ENCODE data around the gene MUTYH.
A peak's percentile ranks its signal among the peaks of the same experiment; 100 is the strongest.
"Not testable (repeated sequence)": the region's sequence is repeated elsewhere in the genome, so short reads cannot be mapped to it uniquely, and the experiment has no call there.

Gene MUTYH

DNA sequence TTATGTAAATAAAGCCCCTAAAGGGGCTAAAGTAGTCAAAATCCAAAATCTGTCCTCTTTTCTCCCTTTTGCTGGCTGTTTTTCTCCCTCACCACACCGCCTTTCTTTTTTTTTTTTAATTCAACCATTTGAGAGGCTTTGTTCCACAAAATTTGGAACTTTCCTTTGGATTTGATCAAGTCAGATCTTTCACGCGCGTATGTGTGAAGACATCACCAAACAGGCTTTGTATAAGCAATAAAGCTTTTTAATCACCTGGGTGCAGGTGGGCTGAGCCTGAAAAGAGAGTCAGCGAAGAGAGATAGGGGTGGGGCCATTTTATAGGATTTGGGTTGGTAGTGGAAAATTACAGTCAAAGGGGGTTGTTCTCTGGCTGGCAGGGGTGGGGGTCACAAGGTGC lies 18.8 kb downstream of the MUTYH start:
- DNase-seq (ENCODE audit: low read depth in 2 of 2) = no peak

DNA sequence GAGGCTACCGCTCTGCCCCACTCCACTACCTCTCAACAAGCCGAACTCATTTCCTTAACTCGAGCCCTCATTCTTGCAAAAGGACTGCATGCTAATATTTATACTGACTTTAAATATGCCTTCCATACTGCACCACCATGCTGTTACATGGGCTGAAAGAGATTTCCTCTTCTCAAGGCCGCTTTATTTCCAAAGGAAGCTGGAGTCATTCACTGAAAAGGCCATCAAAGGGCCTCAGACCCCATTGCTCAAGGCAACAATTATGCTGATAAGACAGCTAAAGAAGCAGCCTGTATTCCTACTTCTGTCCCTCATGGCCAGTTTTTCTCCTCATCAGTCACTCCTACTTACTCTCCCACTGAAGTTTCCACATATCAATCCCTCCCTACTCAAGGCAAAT lies 20.5 kb downstream of the MUTYH start:
- DNase-seq (ENCODE audit: low read depth in 2 of 2) = no peak

DNA sequence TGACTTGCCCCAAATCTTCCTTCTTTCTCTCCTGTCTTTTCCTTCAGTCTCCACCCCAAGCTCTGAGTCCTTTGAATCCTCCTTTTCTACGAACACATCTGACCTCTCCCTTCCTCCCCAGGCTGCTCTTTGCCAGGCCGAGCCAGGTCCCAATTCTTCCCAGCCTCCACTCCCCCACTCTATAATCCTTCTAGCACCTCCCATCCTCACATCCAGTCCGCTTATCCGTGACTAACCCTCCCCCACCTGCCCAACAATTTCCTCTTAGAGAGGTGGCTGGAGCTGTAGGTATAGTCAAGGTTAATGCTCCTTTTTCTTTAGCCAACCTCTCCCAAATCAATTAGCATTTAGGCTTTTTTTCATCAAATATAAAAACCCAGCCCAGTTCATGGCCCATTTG lies 23.1 kb downstream of the MUTYH start:
- DNase-seq (ENCODE audit: low read depth in 2 of 2) = no peak

DNA sequence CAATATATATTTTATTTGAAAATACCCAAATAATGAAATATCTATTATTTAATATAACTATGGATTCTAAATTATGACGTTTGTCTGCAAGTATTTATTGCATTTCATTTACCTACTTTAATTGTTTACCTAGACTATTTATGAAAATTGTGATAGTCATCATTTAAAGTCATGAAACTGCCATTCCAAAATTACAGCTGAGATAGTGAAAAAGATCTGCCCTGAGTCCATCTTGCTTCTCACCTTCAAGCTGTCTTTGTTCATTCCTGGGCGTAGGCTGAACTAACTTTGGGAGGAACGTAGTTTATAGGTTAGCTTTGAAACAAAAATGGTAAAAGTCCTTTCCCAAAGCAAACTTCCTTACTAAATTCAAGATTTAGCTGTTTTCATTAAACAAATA lies 26.0 kb downstream of the MUTYH start:
- DNase-seq (ENCODE audit: low read depth in 2 of 2) = no peak

DNA sequence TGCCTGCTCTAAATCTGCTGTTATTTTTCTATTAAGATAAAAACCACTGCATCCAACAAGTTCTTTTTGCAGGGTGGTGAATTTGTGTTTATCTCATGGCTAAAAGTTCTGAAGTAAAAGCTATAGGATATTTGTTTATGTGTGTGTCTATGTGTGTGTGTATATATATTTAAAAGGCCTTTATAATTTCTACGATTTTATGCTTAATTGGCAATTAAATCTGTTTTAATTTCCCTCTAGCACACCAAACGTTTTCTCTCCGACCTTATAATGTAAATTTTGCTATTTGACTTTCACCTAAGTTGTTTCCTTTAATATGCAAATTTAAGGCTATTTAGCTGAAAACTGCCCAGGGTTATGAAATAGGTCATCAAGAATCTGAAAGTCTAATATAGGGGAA lies 33.3 kb downstream of the MUTYH start:
- DNase-seq (ENCODE audit: low read depth in 2 of 2) = no peak

DNA sequence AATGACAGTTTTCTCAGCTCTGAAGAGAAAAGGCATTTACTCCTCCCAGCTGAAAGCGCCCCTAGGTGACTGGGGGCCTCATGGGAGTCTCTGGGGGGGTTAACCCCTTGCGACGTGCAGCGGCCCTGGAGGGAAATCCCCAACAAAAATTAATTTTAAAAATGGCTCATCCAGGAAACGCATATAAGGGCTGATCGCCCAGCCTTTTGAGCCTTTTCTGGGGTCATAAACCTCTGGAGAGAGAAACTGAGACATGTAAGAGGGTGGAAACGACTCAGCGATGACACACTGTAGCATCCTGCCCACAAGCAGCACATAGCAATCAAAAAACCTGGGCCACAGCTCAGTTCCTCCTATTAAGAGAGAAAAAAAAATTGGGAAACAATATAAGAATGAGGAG lies 33.9 kb downstream of the MUTYH start:
- DNase-seq (ENCODE audit: low read depth in 2 of 2) = peak in 1 of 2 donors; percentile 45

DNA sequence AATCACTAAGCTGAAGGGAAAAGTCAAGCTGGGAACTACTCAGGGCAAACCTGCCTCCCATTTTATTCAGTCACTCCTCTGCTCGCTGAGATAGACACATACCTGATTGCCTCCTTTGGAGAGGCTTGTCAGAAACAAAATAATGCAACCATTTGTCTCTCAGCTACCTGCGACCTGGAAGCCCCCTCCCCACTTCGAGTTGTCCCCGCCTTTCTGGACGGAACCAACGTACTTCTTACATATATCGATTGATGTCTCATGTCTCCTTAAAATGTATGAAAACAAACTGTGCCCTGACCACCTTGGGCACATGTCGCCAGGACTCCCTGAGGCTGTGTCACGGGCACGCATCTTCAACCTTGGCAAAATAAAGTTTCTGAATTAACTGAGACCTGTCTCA lies 35.0 kb downstream of the MUTYH start:
- DNase-seq (ENCODE audit: low read depth in 2 of 2) = no peak

DNA sequence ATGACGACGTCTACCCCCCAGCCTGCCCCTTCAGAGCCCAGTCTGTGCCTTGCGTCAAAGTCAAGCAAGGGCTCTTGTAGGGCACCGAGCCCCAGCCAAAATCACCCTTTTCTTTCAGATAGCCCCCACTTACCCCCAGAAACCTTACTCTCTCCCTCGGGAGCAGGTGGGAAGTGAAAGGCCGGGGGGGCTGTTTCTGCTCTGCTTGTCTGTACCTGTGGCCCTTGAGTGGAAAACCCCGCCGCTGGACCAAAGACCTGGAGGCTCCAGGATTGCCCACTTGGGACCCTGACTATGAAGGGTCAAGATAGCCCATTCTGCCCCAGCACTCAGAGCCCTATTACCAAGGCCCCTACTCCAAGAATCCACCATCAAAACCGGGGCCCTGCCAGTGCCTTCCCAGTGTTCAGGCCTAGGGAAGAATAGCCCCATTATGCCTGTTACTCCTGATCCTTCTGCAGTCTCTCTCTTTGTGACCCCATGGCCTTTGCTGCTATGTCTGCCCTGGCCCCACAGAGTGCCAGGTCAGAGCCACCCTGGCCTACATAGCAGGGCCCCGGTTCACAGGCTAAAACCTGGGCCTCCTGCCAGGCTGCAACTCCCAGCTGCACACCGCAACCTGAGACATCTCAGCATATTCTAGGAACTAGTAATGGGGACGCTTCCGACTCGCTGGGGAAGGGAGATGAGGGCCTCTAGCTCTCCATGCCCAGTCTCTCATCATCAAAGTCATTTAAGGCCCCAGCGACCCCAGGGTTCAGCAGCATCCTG lies 35.7 kb downstream of the MUTYH start:
- DNase-seq (ENCODE audit: low read depth in 2 of 2) = no peak

DNA sequence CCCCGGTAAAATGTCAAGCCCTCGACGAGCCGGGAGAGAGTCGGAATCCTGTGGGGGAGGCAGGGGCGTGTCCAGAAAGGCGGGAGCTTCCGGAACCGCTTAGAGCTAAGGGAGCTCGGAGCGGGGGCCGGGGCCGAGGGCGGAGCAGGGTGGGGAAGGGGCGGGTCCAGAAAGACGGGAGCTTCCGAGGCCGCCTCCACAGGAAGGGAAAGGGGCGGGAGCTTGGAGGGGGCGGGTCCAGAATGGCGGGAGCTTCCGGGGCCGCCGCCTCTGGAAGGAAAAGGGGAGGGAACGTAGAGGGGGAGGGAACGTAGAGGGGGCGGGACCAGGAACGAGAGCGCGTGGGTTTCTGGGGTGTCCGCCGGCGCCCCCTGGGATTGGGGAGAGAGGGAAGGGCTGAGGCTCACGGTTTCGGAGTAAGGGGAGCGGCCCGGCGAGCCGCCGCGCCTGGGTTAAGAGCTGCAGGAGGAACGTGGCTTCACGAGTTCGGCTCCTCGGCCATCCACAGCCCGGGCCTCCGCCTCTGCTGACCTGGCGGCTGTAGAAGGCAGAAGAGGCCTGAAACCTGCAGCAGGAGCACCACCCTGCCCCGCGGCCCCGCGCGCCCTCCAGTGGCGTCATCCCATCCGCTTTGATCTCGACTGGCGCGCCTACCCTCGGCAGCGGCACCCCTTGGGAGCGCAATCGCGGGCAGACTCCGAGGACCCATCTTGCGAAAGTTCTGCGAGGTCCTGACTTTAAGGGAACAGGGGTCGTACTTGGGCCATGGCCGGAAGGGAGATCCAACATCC lies 36.5 kb downstream of the MUTYH start:
- peak; percentile 98 to 99 for DNase-seq (ENCODE audit: low read depth in 2 of 2)

DNA sequence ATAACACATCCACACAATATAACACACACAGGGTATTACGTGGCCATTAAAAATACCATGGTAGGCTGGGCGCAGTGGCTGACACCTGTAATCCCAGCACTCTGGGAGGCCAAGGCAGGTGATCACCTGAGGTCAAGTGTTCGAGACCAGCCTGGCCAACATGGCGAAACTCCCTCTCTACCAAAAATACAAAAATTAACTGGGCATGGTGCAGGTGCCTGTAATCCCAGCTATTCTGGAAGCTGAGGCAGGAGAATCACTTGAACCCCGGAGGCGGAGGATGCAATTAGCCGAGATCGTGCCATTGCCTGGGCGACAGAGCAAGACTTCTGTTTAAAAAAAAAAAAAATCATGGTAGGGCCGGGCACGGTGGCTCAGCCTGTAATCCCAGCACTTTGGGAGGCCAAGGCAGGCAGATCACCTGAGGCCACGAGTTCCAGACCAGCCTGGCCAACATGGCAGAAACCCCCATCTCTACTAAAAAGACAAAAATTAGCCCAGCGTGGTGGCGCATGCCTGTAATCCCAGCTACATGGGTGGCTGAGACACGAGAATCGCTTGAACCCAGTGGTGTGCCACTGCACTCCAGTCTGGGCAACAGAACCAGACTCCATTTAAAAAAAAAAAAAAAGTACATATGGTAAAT lies 37.6 kb downstream of the MUTYH start:
- DNase-seq (ENCODE audit: low read depth in 2 of 2) = no peak

DNA sequence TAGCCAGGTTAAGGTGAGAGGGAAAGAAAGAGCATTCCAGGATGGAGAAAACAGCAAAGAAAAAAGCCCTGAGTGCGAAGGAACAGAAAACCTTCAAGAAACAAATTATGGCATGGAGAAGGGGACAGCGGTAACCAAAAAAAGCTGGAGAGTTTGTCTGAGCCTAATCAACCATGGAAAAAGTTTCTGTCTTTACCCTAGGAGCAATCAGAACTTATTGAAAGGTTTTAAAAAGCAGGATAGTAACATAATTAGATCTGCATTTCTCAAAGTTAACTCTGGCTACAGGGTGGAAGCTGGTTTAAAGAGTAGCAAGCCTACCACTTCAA lies 39.6 kb downstream of the MUTYH start:
- DNase-seq (ENCODE audit: low read depth in 2 of 2) = no peak

DNA sequence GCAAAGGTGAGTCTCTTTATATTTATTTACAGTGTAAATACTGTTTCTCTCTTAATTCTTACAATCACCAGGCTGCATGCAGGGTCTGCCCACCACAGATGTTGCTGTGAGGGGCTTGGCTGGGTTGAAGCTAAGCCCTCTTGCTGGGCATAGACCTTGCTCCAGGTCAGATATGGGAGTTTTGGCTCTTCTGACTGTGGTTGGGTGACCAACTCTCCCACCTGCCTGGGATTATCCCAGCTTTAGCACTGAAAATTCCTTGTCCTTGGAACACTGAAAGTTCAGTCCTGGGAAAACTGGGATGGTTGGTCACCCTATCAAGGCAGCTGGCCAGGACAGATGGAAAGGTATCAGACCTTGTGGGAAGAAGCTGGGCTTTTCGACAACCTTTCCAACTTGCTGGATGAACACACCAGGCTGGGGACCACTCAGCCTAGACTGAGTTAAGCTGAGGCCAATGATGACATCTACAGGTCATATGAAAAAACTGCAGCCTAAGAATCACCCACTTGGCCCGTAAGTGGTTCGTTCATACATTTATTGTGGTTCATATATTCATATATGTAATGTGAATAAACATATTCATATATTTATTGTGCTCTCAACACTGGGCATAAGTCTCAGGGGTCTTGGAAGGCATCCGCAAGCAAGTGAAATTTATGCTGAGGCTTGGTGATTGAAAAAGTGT lies 40.1 kb downstream of the MUTYH start:
- no peak for DNase-seq (ENCODE audit: low read depth in 2 of 2)

DNA sequence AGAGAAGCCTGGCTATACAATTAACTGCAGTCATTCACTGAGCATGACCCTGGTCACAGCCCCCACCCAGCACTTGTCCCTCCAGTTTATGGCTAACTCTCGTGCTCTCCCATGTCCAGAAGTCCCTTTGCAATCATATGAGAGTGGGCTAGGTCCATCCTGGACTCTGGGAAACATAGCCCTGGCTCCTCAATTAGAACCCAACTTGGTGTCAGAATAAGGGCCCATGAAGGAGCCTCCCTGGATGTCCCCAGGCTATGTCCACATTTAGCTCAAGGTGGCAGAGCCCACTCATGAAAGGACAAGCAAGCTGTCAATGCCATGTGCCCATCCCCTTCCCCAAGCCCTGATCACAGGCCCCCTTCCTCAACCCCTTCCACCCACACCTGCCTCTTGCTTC lies 40.9 kb downstream of the MUTYH start:
- DNase-seq (ENCODE audit: low read depth in 2 of 2) = no peak

DNA sequence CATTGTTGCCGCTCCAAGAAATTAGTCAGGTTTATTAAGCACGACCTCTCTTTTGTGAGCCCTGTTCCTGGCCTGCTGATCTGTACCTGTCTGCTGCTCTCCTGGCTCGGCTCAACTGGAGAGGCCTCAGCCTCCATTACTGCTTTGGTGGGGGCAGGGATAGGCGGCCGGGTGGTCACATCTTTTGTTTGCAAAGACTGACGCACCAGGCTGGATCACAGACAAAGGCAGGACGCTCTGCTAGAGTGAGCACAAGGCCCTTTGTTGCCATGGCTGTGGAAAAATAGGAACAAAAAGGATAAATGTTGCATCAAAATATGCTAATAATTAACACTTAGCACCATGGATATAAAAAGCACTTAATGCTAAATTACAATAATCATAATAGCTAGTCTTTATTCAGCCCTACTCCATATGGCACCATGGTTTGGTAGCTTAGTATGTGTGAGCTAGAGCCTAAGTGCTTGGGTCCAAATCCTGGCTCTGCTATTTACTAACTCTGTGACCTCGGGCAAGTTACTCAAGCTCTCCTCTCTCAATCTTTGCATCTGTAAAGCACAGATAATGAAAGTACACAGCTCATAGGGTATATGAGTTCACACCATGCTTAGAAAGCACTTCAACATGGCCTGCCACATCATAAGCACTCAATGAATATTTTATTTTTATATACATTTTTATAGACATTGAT lies 42.4 kb downstream of the MUTYH start:
- DNase-seq (ENCODE audit: low read depth in 2 of 2) = no peak

DNA sequence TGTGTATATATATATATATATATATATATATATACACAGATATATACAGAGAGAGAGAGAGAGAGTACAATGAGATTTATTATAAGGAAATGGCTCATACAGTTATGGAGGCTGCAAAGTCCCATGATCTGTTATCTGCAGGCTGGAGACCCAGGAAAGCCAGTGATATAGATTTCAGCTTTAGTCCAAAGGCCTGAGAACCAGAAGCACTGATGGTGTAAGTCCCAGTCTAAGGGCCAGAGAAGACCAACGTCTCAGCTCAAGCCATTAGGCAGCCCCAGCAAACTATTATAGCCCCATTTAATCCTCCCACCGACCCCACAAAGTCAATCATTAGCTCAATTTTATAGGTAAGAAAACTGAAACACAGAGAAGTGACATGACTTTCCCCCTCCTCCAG lies 48.5 kb downstream of the MUTYH start:
- no peak for DNase-seq (ENCODE audit: low read depth in 2 of 2)

DNA sequence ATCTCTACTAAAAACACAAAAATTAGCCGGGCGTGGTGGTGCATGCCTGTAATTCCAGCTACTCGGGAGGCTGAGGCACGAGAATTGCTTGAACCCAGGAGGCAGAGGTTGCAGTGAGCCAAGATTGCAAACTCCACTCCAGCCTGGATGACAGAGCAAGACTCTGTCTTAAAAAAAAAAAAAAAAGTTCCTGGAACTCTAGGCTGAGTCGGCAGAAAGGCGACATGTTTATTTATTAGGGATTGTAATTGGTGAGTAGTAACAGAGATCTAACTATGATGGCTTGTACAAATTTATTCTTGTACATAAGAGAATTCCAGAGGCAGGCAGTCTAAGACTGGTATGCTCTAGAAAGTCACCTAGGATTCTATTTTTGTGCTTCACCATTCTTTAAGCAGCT lies 49.2 kb downstream of the MUTYH start:
- not testable (repeated sequence) for DNase-seq (ENCODE audit: low read depth in 2 of 2)

DNA sequence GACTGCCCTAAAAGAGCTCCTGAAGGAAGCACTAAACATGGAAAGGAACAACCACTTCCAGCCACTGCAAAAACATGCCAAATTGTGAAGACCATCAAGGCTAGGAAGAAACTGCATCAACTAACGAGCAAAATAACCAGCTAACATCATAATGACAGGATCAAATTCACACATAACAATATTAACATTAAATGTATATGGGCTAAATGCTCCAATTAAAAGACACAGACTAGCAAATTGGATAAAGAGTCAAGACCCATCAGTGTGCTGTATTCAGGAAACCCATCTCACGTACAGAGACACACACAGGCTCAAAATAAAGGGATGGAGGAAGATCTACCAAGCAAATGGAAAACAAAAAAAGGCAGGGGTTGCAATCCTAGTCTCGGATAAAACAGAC lies 53.7 kb downstream of the MUTYH start:
- DNase-seq (ENCODE audit: low read depth in 2 of 2) = not testable (repeated sequence)

DNA sequence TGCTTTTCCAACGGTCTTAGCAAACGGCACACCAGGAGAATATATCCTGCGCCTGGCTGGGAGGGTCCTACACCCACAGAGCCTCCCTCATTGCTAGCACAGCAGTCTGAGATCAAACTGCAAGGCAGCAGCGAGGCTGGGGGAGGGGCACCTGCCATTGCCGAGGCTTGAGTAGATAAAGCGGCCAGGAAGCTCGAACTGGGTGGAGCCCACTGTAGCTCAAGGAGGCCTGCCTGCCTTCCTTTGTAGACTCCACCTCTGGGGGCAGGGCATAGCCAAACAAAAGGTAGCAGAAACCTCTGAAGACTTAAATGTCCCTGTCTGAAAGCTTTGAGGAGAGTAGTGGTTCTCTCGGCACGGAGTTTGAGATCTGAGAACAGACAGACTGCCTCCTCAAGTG lies 55.4 kb downstream of the MUTYH start:
- DNase-seq (ENCODE audit: low read depth in 2 of 2) = not testable (repeated sequence)

DNA sequence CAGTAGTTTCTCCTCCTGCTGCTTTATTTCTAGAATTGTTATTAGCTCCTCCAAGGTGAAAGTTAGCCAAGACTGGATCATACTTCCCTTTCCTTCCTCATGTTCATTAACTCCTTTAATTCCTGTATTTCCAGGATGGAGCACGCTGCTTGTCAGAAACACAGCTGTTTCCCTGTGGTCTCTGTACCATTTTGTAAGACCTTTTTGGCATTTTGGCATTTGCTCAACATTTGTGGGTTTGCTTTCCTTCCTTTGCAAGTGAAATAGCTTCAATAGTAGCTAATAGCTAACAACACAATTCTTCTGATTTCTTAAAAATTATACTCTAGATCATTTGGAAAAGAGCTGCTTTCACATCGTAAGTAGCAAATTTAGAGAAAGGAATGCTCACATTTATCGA lies 57.9 kb downstream of the MUTYH start:
- no peak for DNase-seq (ENCODE audit: low read depth in 2 of 2)

All from stimulated activated CD4-positive, alpha-beta T cell treated with anti-CD3 and anti-CD28 coated beads, Interleukin-4, amount 100 ng/mL, for 48 hours (primary cell).